ENCODE measurements around the gene CSN1S1.

Gene CSN1S1

DNA sequence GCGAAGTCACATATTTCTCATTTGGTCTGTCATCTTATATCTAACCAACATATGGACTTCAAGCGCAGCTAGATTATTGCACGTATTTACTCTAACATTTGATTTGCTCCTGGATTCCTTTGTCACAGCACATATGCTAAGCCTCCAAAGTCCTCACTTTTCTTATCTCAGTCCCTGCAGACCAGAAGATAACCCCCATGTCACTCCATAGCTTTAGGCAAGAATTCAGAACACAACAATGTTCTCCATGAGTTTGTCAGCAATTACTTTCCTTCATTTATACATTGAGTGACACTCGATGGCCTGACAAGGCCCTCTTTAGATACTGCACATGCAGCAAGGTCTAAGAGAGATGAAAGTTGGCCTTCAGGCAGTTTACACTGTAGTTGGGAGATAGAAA, 60.1 kb downstream of the CSN1S1 start:
- no peak overlapping the region for H3K4me3 ChIP-seq (ENCODE audit: low read depth, low read length)

DNA sequence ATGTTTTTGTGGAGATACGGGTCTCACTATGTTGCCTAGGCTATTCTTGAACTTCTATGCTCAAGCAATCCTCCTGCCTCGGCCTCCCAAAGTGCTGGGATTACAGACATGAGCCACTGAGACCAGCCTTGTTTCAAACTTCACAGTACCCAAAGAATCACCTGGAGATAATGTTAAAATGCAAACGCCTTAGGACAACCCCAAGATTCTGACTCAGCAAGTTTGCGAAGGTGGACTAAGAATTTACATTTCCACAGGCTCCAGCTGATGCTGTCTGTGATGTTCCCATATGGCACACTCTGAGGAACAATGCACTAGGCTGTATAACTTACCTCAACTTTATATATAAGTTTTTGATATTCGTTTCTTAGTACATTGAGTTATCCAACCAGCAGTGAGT, 63.9 kb downstream of the CSN1S1 start:
- no peak overlapping the region for H3K4me3 ChIP-seq (ENCODE audit: low read depth, low read length)

DNA sequence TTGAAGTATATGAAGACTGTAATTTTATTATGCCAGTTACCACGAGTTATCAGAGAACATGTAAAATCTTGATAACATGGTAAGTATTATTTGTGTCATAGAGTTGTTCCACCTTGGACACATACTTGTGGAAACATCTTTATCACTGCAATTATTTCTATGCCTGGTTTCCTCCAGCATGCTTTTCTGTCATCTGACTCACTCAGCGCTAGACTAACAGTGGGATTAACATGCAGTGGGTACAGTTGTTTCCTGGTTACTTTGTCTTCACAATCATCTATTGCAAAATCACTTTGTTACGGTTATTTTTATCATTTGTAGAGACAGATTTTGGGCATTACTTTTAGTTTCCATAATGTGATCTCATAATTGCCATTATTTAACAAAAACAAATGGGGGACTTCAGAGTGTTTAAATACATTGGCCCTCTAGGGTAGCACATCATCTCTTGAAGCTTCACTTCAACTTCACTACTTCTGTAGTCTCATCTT, 64.7 kb downstream of the CSN1S1 start, which contains the start of gene STATH:
Gene STATH (plus strand): TSS at position 441 of the 491 bp plus-strand sequence. CDS start 2,472 bp downstream, outside the sequence.
- no peak within 1 kb of the TSS for H3K4me3 ChIP-seq (ENCODE audit: low read depth, low read length)

All from iPS-11a (cell line).